Fibroblast of the aortic adventitia (primary cell): ENCODE results near the gene SLC22A7. TPM values are rescaled to one million over a fixed set of nuclear protein-coding genes. Genes with fewer than 3 reads are reported as not detected.
"Not testable (repeated sequence)": the region's sequence is repeated elsewhere in the genome, so short reads cannot be mapped to it uniquely, and the experiment has no call there.

Source experiments
- DNase-seq: peaks from one replicate; pipeline ENCODE4 v3.0.0-alpha.2; 2010; ENCODE audit warnings: low read depth
- H3K4me3 ChIP-seq: 2 replicates; pipeline ENCODE4 v1.5.1; 2011; ENCODE audit warnings: low read depth, mild to moderate bottlenecking, control low read depth, low read length, moderate library complexity
- total RNA-seq: library from RNA; depleted of rRNA; stranded (reverse); fragments of >200 nt; gene quantifications from 2 replicates; pipeline ENCODE4 v1.2.3, GENCODE V29; 2012; ENCODE audit warnings: low replicate concordance
- TF ChIP-seq, protein P1 (sequence below): IDR thresholded peaks from 2 replicates; pipeline ENCODE4 v1.5.1; 2011; ENCODE audit warnings: mild to moderate bottlenecking, low read length, control low read depth, inconsistent platforms; ENCODE audit not compliant: insufficient read depth

SLC22A7 gene
- total RNA-seq, 1 donor: not detected

DNA sequence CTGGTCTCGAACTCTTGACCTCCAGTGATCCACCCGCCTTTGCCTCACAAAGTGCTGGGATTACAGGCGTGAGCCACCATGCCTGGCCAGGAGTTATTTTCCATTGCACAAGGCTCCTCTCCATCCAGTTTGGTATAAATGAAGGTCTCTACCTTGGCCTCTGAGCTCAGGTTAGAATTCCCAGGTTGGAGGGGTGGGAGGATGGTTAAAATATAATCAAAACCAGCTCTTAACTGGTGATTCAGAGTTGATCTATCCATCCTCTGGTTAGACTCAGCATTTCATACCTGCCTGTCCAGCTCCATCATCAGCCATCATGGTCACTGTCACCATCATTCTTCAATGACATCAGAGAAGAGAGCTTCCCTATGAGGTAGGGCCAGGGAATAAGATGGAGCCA is 2.6 kb upstream of the SLC22A7 start:
- no peak overlapping the region for H3K4me3 ChIP-seq
- TF ChIP-seq, protein P1, sequence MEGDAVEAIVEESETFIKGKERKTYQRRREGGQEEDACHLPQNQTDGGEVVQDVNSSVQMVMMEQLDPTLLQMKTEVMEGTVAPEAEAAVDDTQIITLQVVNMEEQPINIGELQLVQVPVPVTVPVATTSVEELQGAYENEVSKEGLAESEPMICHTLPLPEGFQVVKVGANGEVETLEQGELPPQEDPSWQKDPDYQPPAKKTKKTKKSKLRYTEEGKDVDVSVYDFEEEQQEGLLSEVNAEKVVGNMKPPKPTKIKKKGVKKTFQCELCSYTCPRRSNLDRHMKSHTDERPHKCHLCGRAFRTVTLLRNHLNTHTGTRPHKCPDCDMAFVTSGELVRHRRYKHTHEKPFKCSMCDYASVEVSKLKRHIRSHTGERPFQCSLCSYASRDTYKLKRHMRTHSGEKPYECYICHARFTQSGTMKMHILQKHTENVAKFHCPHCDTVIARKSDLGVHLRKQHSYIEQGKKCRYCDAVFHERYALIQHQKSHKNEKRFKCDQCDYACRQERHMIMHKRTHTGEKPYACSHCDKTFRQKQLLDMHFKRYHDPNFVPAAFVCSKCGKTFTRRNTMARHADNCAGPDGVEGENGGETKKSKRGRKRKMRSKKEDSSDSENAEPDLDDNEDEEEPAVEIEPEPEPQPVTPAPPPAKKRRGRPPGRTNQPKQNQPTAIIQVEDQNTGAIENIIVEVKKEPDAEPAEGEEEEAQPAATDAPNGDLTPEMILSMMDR: no peak
- DNase-seq: no peak

DNA sequence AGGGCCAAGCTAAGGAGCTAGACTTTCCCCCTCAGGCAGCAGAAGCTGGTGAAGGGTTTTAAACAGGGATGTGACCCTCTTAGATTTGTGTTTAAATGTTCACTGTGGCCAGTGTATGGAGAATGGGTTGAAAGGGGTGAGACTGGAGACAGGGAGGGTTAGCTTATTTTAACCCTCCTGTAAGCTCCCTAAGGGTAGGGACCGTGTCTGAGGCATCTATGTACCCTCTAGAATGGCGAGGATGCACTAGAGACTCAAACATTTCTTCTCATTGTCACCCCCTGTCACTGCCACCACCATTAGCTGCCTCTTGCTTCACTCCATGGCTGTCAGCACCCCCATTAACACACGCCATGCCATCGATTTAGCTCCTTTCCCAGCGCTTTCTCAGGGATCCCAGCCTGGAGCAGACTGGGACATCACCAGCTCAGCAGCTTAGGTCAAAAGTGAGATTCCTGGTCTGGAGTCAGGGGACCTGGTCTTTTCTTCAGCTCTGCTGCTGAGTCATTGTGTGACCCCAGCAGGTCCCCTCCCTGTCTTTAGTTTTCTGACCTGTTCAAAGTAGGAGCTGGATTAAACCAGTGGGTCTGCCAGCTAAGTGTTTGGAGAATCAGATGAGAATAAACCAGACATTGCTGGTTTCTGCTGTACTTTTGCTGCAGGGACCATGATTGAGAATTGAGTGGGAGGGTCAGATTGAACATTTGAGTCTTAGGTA is 1.1 kb upstream of the SLC22A7 start:
- TF ChIP-seq, protein P1: no peak
- DNase-seq: no peak

DNA sequence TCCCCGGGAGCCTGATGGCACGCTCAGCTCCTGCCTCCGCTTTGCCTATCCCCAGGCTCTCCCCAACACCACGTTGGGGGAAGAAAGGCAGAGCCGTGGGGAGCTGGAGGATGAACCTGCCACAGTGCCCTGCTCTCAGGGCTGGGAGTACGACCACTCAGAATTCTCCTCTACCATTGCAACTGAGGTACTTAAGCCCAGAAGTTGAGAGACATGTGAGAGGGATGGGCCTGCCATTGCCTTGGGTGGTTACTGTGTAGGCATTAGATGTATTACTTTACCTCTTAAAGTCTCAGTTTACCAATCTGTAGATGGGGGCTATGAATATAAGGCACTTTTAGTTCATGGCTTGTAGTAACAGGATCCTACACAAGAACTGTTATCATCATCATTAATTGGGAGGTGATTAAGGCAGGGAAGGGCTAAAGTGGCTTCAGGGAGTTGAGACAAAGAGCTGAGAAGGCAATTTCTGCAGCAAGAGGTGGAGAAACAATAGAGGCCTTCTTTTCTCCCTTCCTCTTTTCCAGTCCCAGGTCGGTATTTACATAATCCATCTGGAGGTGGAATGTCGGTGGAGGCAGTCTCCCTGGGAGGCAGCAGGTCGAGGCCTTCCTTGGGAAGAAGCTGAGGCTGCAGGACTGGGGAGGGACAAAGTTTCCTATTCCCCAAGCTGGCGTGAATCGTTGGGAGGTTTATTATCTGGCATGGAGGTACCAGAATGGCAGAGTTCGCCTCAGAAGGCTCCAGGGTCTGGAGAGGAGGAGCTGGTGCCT is 691 bp downstream of the SLC22A7 start:
- TF ChIP-seq, protein P1: no peak

More for the DNA sequence above, 1.1 kb upstream of the SLC22A7 start:
- no peak overlapping the region for H3K4me3 ChIP-seq

DNA sequence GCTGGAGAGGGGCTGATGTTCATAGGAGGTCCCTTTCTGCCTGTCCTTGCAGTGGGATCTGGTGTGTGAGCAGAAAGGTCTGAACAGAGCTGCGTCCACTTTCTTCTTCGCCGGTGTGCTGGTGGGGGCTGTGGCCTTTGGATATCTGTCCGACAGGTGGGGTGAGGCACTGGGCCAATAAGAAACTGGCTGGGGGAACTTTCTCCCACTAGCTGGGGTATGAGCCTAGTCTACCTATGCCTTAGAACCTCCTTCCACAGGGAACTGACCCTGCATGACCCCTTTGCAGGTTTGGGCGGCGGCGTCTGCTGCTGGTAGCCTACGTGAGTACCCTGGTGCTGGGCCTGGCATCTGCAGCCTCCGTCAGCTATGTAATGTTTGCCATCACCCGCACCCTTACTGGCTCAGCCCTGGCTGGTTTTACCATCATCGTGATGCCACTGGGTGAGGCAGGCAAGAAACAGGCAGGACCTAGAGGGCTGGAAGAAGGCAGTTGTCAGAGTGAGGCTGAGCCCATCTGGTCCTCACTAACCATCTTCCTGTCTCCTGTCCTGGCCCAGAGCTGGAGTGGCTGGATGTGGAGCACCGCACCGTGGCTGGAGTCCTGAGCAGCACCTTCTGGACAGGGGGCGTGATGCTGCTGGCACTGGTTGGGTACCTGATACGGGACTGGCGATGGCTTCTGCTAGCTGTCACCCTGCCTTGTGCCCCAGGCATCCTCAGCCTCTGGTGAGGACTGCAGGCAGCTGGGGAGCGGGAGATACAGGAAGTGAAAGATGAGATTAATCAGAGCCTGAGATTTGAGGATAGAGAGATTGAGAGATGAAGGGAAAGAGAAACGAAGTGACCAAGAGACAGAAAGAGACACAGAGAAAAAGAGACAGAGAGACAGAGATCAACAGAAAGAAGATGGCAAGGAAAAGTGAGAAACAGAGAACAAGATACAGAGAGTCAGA is 1.6 kb downstream of the SLC22A7 start:
- TF ChIP-seq, protein P1: no peak
- H3K4me3 ChIP-seq: no peak overlapping the region
- no peak for DNase-seq

More for the DNA sequence above, 691 bp downstream of the SLC22A7 start:
- no peak overlapping the region for H3K4me3 ChIP-seq
- DNase-seq: no peak

DNA sequence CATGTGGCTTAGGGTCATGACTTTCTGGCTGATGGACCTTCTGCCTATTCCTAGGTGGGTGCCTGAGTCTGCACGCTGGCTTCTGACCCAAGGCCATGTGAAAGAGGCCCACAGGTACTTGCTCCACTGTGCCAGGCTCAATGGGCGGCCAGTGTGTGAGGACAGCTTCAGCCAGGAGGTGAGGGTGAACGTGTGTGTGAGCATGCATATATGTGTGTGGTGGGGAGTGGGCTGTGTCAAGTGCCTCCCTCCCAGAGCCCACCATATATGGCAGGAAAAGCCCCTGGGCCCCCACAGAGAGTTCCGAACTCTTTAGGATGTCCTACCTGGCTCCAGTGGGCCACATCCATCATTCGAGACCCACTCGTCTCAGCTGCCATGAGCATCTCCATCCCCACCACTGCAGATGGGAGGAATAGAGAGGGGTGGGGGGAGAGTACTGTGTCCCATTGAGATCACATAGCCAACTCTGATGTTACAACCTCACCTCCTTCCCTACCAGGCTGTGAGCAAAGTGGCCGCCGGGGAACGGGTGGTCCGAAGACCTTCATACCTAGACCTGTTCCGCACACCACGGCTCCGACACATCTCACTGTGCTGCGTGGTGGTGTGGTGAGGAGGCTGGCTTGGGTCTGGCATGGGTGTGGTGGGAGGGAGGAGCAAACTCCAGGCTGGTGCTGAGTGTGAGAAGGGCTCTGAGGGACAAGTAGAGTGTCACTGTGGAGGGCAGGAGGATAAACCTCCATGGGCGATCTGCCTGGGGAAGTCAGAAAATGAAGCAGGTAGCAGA is 3.2 kb downstream of the SLC22A7 start:
- TF ChIP-seq, protein P1: no peak
- no peak overlapping the region for H3K4me3 ChIP-seq
- no peak for DNase-seq

DNA sequence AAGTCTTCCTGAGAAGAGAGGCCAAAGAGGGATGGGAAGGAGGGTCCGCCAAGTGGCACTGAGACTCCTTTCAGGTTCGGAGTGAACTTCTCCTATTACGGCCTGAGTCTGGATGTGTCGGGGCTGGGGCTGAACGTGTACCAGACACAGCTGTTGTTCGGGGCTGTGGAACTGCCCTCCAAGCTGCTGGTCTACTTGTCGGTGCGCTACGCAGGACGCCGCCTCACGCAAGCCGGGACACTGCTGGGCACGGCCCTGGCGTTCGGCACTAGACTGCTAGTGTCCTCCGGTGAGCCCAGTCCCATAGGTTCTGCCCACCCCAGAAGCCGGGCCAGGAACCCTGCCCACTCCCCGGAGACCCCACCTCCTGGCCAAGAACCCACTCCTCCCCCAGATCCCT is 4.1 kb downstream of the SLC22A7 start:
- DNase-seq: no peak
- TF ChIP-seq, protein P1: no peak

DNA sequence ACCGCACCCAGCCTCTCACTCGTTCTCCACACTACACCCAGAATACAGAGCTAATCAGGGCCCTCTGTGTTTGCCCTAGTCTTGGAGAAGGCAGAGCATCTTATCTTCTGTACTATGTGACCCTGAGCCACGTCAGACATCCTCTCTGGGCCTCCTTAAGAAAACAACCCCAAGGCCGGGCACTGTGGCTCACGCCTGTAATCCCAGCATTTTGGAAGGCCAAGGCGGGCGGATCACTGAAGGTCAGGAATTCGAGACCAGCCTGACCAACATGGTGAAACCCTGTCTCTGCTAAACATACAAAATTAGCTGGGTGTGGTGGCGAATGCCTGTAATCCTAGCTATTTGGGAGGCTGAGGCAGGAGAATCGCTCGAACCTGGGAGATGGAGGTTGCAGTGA is 4.9 kb downstream of the SLC22A7 start:
- H3K4me3 ChIP-seq, DNase-seq: not testable (repeated sequence)

More for the DNA sequence above, 4.1 kb downstream of the SLC22A7 start:
- no peak overlapping the region for H3K4me3 ChIP-seq
